Anterior cingulate cortex (tissue), 58 donors: ENCODE data around the gene AACS.

Experiments used
- DNase-seq, 58 donors: peaks; one replicate each; lab custom pipeline; 2025; lab: John Stamatoyannopoulos, UW

Gene AACS

GRCh38 chr12:125178222-125178621 is 113.0 kb downstream of the AACS start:
- DNase-seq: no peak

- DNase-seq: no peak
Measured at GRCh38 chr12:125180144-125180543, 114.9 kb downstream of the AACS start.

DNA sequence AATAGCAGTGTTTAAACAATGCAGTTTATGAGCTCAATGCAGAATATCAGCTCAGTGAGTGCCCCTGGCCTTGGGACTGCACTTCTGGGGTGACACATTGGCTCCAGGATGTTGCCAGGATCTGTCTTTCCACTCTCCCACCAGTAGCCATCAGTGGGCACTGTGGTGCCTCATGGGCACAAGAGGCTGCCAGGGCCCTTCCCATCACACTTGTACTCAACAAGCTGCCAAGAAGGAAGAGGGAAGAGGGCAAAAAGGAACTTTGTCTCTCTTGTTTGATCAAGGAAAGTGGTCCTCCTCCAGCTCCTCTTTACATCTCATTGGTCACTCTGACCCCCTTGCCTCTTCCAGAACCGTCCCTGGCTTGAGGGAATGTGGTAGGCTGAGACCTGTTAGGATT is 115.9 kb downstream of the AACS start:
- DNase-seq: no peak

DNA sequence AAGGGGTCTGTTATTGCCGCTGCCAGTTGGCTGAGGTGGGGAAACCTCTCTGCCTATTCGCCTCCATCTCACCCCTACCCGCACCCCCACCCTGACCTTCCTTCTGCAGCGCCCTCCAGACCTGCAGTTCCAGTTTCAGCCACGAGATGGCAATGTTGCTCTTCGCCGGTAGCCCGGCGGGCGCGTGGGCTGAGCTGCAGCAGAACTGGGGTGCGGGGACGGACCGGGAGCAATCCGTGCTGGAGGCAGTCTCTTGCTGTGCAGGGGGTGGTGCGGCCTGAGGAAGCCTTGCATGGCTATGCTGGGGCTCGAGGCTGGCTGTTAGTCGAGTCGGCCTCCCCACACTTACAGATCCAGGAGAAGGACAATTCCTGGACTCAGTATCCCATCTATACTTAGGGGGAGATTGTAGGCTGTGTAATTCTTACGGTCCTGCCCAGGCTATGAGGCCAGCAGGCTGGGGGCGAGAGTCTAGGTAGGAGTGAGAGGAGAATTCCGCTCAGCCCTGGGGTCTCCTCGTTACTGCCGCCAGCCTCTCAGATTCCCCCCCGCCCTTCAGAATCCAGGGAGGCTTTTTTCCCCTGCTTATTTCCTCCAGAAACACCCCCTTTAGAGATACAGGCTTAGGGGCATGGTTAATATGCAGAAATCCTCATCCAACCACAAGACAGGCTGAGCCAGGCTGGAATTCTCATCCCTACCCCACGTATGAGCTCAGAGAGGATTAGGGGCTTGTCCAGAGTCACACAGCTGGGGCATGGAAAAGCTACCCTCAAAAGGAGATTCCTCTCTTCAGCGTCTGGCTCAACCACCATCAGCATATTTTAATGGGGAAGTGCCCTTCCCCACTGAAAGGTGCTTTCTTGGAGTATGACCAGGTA is 118.2 kb downstream of the AACS start:
- DNase-seq: peak; percentile 54 to 94 (median 82)

DNA sequence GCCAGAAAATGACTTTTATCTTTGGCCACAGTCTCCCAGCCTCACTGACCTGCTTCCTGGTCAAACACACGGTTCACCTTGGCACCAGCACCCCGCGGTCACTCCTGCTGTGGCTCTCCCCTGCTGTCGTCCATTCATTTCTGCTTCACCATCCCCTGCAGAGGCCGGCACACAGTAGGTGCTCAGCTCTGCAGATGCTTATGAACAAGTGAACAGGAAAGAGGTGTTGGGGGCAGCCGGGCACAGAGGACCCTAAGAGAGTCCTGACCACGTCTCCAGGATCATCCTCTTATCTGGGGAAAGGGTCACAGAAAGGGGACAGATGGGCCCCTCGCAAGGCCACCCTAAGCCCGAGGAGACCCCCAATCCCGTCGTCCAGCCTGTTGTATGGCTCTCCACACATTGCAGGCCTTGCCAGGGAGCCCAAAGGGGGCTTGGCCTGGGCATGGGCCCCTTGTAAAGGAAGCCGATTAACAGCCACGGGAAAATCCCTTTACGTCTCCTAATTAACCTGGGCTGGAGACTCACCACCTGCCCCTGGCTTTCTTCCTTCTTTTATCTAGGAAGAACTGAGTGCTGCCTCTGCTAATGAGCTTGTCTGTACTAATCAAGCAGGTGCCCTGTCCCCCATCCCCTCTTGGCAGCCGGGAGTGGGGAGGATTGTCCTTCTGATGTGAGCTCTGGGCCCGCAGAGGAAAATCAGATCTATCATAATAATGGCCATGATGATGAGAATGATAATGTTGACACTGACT is 119.2 kb downstream of the AACS start:
- DNase-seq: no peak

GRCh38 chr12:125185311-125185739 is 120.1 kb downstream of the AACS start:
- peak in 2 of 58 donors; percentile 24 to 54 for DNase-seq

GRCh38 chr12:125185740-125186470 is 120.7 kb downstream of the AACS start, which contains the start of gene TMEM132B:
TMEM132B (plus strand) TSS chr12:125186386.
- DNase-seq: peak in 57 of 58 donors; percentile 21 to 91 (median 76)

GRCh38 chr12:125186471-125187147 is 121.4 kb downstream of the AACS start:
- peak in 3 of 58 donors; percentile 35 to 51 (median 50) for DNase-seq

DNA sequence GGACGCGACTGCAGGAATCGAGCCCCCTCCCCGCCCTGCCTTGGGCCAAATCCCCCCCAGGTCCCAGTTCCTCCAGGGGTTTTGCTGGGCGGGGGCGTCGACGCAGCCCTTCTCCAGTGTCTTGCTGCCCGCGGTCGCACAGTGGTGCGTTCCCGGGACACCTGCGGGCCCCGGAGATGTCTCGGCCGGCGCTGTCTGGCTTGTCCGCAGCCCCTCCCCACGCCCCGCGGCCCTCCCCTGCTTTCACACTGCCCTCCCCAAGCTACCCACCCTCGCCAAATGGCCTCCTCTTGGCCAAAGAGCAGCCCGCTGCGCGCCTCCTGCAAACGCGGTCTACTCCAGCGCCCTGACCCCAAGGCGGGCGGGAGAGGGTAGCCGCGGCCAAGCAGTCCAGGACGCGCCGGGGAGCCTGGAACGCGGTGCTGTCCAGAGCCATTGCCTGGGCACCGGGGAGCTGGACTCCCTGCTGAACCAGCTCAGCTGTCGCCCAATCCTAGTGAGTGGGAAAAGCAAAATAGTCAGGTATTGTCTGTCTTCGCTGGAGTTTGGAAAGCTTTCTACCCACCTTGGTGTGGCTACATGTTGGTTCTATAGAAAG is 122.0 kb downstream of the AACS start:
- DNase-seq: peak in 9 of 58 donors; percentile 14 to 50 (median 34)

GRCh38 chr12:125187780-125188741 is 122.8 kb downstream of the AACS start:
- peak in 3 of 58 donors; percentile 9 to 54 (median 17) for DNase-seq

- DNase-seq: peak in 12 of 58 donors; percentile 9 to 41 (median 23)
Measured at GRCh38 chr12:125189015-125189414, 123.8 kb downstream of the AACS start.

GRCh38 chr12:125189502-125189901 is 124.3 kb downstream of the AACS start:
- no peak for DNase-seq

- DNase-seq: no peak
Measured at GRCh38 chr12:125191361-125192087, 126.3 kb downstream of the AACS start.

GRCh38 chr12:125192690-125193221 is 127.5 kb downstream of the AACS start:
- no peak for DNase-seq
